GM18498 (cell line): ENCODE results near the gene POLR1C.
"Not testable (repeated sequence)": the region's sequence is repeated elsewhere in the genome, so short reads cannot be mapped to it uniquely, and the experiment has no call there.

ENCODE experiments used
- ATAC-seq: cut with Tn5 transposase; IDR thresholded peaks from one replicate; pipeline ENCODE4 v1.9.1; 2021; ENCODE audit warnings: mild to moderate bottlenecking, moderate library complexity; ENCODE audit not compliant: unreplicated experiment

POLR1C gene

GRCh38 chr6:43508481-43509141 is 8.3 kb upstream of the POLR1C start:
- no peak for ATAC-seq

- peak; percentile 7 for ATAC-seq
Measured at GRCh38 chr6:43509142-43509983, 7.5 kb upstream of the POLR1C start.

GRCh38 chr6:43509984-43510826 is 6.7 kb upstream of the POLR1C start, which contains the start of gene LRRC73:
TSS of gene LRRC73 (minus strand) at chr6:43510346. CDS start at chr6:43509785, 561 bp downstream.
- ATAC-seq = peak; percentile 73

- no peak for ATAC-seq
Measured at GRCh38 chr6:43510827-43511163, 6.1 kb upstream of the POLR1C start.

- ATAC-seq = no peak
Measured at GRCh38 chr6:43511824-43512415, 5.0 kb upstream of the POLR1C start.

GRCh38 chr6:43515808-43516207 is 1.1 kb upstream of the POLR1C start:
- ATAC-seq = no peak

- peak; percentile 7 for ATAC-seq
Measured at GRCh38 chr6:43516367-43516696, 557 bp upstream of the POLR1C start.

GRCh38 chr6:43517505-43518357 is 842 bp downstream of the POLR1C start:
- ATAC-seq = no peak

- ATAC-seq = no peak
Measured at GRCh38 chr6:43520097-43520496, 3.2 kb downstream of the POLR1C start.

GRCh38 chr6:43521836-43522235 is 4.9 kb downstream of the POLR1C start:
- ATAC-seq = no peak

GRCh38 chr6:43522547-43523261 is 5.8 kb downstream of the POLR1C start:
- ATAC-seq = no peak

- no peak for ATAC-seq
Measured at GRCh38 chr6:43523284-43523683, 6.4 kb downstream of the POLR1C start.

GRCh38 chr6:43524483-43524961 is 7.6 kb downstream of the POLR1C start:
- ATAC-seq = no peak

- ATAC-seq = no peak
Measured at GRCh38 chr6:43532201-43532600, 15.3 kb downstream of the POLR1C start.

GRCh38 chr6:43538986-43539385 is 22.1 kb downstream of the POLR1C start:
- ATAC-seq = not testable (repeated sequence)

- ATAC-seq = not testable (repeated sequence)
Measured at GRCh38 chr6:43539409-43539808, 22.5 kb downstream of the POLR1C start.

GRCh38 chr6:43540507-43540906 is 23.6 kb downstream of the POLR1C start:
- no peak for ATAC-seq

- peak; percentile 51 for ATAC-seq
Measured at GRCh38 chr6:43541774-43542471, 25.0 kb downstream of the POLR1C start.

GRCh38 chr6:43544461-43544860 is 27.6 kb downstream of the POLR1C start:
- ATAC-seq = peak; percentile 57
